ENCODE results near the gene PCBD2.

Gene PCBD2

GRCh38 chr5:134913795-134914194, 8.9 kb downstream of the PCBD2 start:
- Histone ChIP-seq H3K27ac (no peak overlapping the region), H3K9ac (ENCODE audit: insufficient read length) (no peak overlapping the region), H3K36me3 (ENCODE audit: insufficient read depth, low read length) (no peaks in the 10 kb centered on the region), H3K9me3 (ENCODE audit: low read depth, low read length) (no peaks in the 10 kb centered on the region), H3K4me3 (no peak overlapping the region)
- TF ChIP-seq FOXP2 (optimal IDR thresholded peaks at IDR 0.05; ENCODE audit: control extremely low read depth, extremely low read length, insufficient read depth), result no peak
- TF ChIP-seq EZH2 (IDR thresholded peaks at IDR 0.05), result no peak
- TF ChIP-seq POLR2AphosphoS5 (IDR thresholded peaks at IDR 0.05; ENCODE audit: borderline replicate concordance, low read depth, low read length), result no peak
- DNase-seq (ENCODE audit: low read depth, low spot score), result no peak

- no peak overlapping the region for H3K9ac ChIP-seq (ENCODE audit: insufficient read length)
- H3K27ac ChIP-seq, result no peak overlapping the region
- H3K4me3 ChIP-seq, result no peak overlapping the region
- peaks cover 4% of the 10 kb centered on the region; the same call in 1 of the 2 replicates for H3K36me3 ChIP-seq (ENCODE audit: insufficient read depth, low read length)
- H3K9me3 ChIP-seq (ENCODE audit: low read depth, low read length), result no peaks in the 10 kb centered on the region
- TF ChIP-seq POLR2AphosphoS5 (IDR thresholded peaks at IDR 0.05; ENCODE audit: borderline replicate concordance, low read depth, low read length) (no peak), FOXP2 (optimal IDR thresholded peaks at IDR 0.05; ENCODE audit: control extremely low read depth, extremely low read length, insufficient read depth) (no peak), EZH2 (IDR thresholded peaks at IDR 0.05) (no peak)
- no peak for DNase-seq (ENCODE audit: low read depth, low spot score)
These were observed 12.3 kb downstream of the PCBD2 start for GRCh38 chr5:134917070-134917815.

- DNase-seq (ENCODE audit: low read depth, low spot score), result no peak
- Histone ChIP-seq H3K9ac (ENCODE audit: insufficient read length) (no peak overlapping the region), H3K36me3 (ENCODE audit: insufficient read depth, low read length) (peaks cover 4% of the 10 kb centered on the region; the same call in 1 of the 2 replicates), H3K27ac (no peak overlapping the region), H3K4me3 (no peak overlapping the region), H3K9me3 (ENCODE audit: low read depth, low read length) (no peaks in the 10 kb centered on the region)
- no peak for TF ChIP-seq POLR2AphosphoS5 (IDR thresholded peaks at IDR 0.05; ENCODE audit: borderline replicate concordance, low read depth, low read length)
- TF ChIP-seq FOXP2 (optimal IDR thresholded peaks at IDR 0.05; ENCODE audit: control extremely low read depth, extremely low read length, insufficient read depth), result no peak
- no peak for TF ChIP-seq EZH2 (IDR thresholded peaks at IDR 0.05)
These were observed 13.9 kb downstream of the PCBD2 start for GRCh38 chr5:134918861-134919260.

- Histone ChIP-seq H3K9ac (ENCODE audit: insufficient read length) (no peak overlapping the region), H3K27ac (no peak overlapping the region), H3K36me3 (ENCODE audit: insufficient read depth, low read length) (peaks cover 4% of the 10 kb centered on the region; the same call in 1 of the 2 replicates), H3K4me3 (no peak overlapping the region), H3K9me3 (ENCODE audit: low read depth, low read length) (no peaks in the 10 kb centered on the region)
- no peak for TF ChIP-seq POLR2AphosphoS5 (IDR thresholded peaks at IDR 0.05; ENCODE audit: borderline replicate concordance, low read depth, low read length)
- TF ChIP-seq FOXP2 (optimal IDR thresholded peaks at IDR 0.05; ENCODE audit: control extremely low read depth, extremely low read length, insufficient read depth), result no peak
- TF ChIP-seq EZH2 (IDR thresholded peaks at IDR 0.05), result no peak
- DNase-seq (ENCODE audit: low read depth, low spot score), result no peak
These were observed 16.1 kb downstream of the PCBD2 start for GRCh38 chr5:134920848-134921575.

- H3K27ac ChIP-seq, result no peak overlapping the region
- no peaks in the 10 kb centered on the region for H3K36me3 ChIP-seq (ENCODE audit: insufficient read depth, low read length)
- TF ChIP-seq FOXP2 (optimal IDR thresholded peaks at IDR 0.05; ENCODE audit: control extremely low read depth, extremely low read length, insufficient read depth), result no peak
- TF ChIP-seq POLR2AphosphoS5 (IDR thresholded peaks at IDR 0.05; ENCODE audit: borderline replicate concordance, low read depth, low read length), result no peak
- no peak for TF ChIP-seq EZH2 (IDR thresholded peaks at IDR 0.05)
- H3K9ac ChIP-seq (ENCODE audit: insufficient read length), result no peak overlapping the region
- DNase-seq (ENCODE audit: low read depth, low spot score), result no peak
- H3K4me3 ChIP-seq, result no peak overlapping the region
- H3K9me3 ChIP-seq (ENCODE audit: low read depth, low read length), result no peaks in the 10 kb centered on the region
These were observed 27.6 kb downstream of the PCBD2 start for GRCh38 chr5:134932508-134932907.

- Histone ChIP-seq H3K36me3 (ENCODE audit: insufficient read depth, low read length) (no peaks in the 10 kb centered on the region), H3K27ac (no peak overlapping the region), H3K9ac (ENCODE audit: insufficient read length) (no peak overlapping the region), H3K9me3 (ENCODE audit: low read depth, low read length) (no peaks in the 10 kb centered on the region), H3K4me3 (no peak overlapping the region)
- DNase-seq (ENCODE audit: low read depth, low spot score), result no peak
- TF ChIP-seq POLR2AphosphoS5 (IDR thresholded peaks at IDR 0.05; ENCODE audit: borderline replicate concordance, low read depth, low read length) (no peak), FOXP2 (optimal IDR thresholded peaks at IDR 0.05; ENCODE audit: control extremely low read depth, extremely low read length, insufficient read depth) (no peak), EZH2 (IDR thresholded peaks at IDR 0.05) (no peak)
These were observed 29.3 kb downstream of the PCBD2 start for GRCh38 chr5:134934202-134934601.

GRCh38 chr5:134935711-134936602, 31.0 kb downstream of the PCBD2 start:
- H3K36me3 ChIP-seq (ENCODE audit: insufficient read depth, low read length), result no peaks in the 10 kb centered on the region
- no peak overlapping the region for H3K4me3 ChIP-seq
- H3K27ac ChIP-seq, result no peak overlapping the region
- no peak overlapping the region for H3K9ac ChIP-seq (ENCODE audit: insufficient read length)
- no peaks in the 10 kb centered on the region for H3K9me3 ChIP-seq (ENCODE audit: low read depth, low read length)
- no peak for TF ChIP-seq FOXP2 (optimal IDR thresholded peaks at IDR 0.05; ENCODE audit: control extremely low read depth, extremely low read length, insufficient read depth)
- TF ChIP-seq EZH2 (IDR thresholded peaks at IDR 0.05), result no peak
- no peak for TF ChIP-seq POLR2AphosphoS5 (IDR thresholded peaks at IDR 0.05; ENCODE audit: borderline replicate concordance, low read depth, low read length)
- DNase-seq (ENCODE audit: low read depth, low spot score), result no peak

GRCh38 chr5:134937526-134937925, 32.6 kb downstream of the PCBD2 start:
- no peaks in the 10 kb centered on the region for H3K9me3 ChIP-seq (ENCODE audit: low read depth, low read length)
- H3K4me3 ChIP-seq, result no peak overlapping the region
- H3K36me3 ChIP-seq (ENCODE audit: insufficient read depth, low read length), result no peaks in the 10 kb centered on the region
- TF ChIP-seq FOXP2 (optimal IDR thresholded peaks at IDR 0.05; ENCODE audit: control extremely low read depth, extremely low read length, insufficient read depth) (no peak), EZH2 (IDR thresholded peaks at IDR 0.05) (no peak), POLR2AphosphoS5 (IDR thresholded peaks at IDR 0.05; ENCODE audit: borderline replicate concordance, low read depth, low read length) (no peak)
- DNase-seq (ENCODE audit: low read depth, low spot score), result no peak
- H3K27ac ChIP-seq, result no peak overlapping the region
- H3K9ac ChIP-seq (ENCODE audit: insufficient read length), result no peak overlapping the region

Data from SK-N-MC (cell line).